Stomach (tissue), 4 donors: Measurements from ENCODE around the gene CIZ1.

ENCODE experiments used
- POLR2AphosphoS5 ChIP-seq, 3 donors: sonication (generic); formaldehyde crosslinking; IDR thresholded peaks; one replicate each; pipeline ENCODE4 v1.6.1; 2016; ENCODE audit warnings: antibody characterized with exemption in 3 of 3
- TF ChIP-seq, protein P1 (sequence below), 7 experiments: fragments of 450-650 bp in 4 of 7; fragments of 200-600 bp in 3 of 7; sonication (generic) in 3 of 7; IDR thresholded peaks; one replicate each; pipeline ENCODE4 v1.5.1; 2016 to 2019; ENCODE audit warnings: antibody characterized with exemption in 7 of 7, control low read depth in 2 of 7, mild to moderate bottlenecking in 1 of 7

DNA sequence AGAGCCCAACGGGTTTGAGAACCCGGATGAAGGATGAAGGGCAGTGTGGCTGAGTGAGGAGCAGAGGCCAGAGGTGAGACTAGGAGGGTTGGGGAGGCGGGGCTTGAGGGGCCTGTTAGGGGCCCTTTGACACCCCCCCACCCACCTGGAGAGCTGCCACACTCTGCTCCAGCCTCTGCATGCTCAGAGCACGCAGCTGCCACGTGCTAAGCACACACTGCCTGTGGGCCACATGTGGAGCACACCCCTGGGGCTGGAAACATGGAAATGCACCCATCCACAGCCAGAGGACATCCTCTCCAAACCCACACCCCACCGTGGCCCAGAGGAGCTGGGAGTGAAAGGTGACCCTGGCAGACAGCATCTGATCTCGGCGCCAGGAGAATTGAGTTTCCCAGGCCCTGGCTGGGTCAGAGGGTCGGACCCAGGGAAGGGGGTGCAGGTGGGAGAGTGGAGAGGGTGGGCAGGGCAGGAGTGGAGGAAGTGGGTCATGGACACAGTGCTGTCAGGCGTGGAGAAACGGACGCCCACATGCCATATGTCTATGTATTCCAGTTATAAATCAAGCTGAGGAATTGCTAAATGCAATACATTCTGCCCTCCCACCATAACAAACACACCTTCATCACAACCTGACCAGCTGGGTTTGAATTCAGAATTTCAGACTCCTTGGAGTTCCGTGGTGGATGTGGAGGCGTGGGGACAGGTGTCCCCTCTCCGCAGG is 17.7 kb upstream of the CIZ1 start:
- TF ChIP-seq, protein P1, sequence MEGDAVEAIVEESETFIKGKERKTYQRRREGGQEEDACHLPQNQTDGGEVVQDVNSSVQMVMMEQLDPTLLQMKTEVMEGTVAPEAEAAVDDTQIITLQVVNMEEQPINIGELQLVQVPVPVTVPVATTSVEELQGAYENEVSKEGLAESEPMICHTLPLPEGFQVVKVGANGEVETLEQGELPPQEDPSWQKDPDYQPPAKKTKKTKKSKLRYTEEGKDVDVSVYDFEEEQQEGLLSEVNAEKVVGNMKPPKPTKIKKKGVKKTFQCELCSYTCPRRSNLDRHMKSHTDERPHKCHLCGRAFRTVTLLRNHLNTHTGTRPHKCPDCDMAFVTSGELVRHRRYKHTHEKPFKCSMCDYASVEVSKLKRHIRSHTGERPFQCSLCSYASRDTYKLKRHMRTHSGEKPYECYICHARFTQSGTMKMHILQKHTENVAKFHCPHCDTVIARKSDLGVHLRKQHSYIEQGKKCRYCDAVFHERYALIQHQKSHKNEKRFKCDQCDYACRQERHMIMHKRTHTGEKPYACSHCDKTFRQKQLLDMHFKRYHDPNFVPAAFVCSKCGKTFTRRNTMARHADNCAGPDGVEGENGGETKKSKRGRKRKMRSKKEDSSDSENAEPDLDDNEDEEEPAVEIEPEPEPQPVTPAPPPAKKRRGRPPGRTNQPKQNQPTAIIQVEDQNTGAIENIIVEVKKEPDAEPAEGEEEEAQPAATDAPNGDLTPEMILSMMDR (IDR thresholded peaks at IDR 0.05): no peak
- no peak for TF ChIP-seq POLR2AphosphoS5 (IDR thresholded peaks at IDR 0.05)
